B cell (primary cell): ENCODE measurements around the gene OR6B2. TPM values are rescaled to one million over a fixed set of nuclear protein-coding genes. Genes with fewer than 3 reads are reported as not detected.

ENCODE experiments used
- ATAC-seq: fragments of 200-7000 bp; cut with Tn5 transposase; one replicate; pipeline ENCODE4 v1.10.0; 2021; ENCODE audit warnings: low read depth, mild to moderate bottlenecking, moderate number of reproducible peaks, moderate library complexity
- CTCF ChIA-PET: fragments of 350-600 bp; sonication (Branson Sonifier 250); formaldehyde crosslinking; loops from one replicate; lab custom pipeline; 2021; ENCODE audit warnings: antibody characterized with exemption, inconsistent platforms; lab: Charles Lee
- POLR2A ChIA-PET: fragments of 350-600 bp; sonication (Branson Sonifier 250); formaldehyde crosslinking; loops from one replicate; lab custom pipeline; 2021; ENCODE audit warnings: antibody characterized with exemption; lab: Charles Lee
- DNase-seq: peaks from one replicate; pipeline ENCODE4 v3.0.0; 2013
- H2AFZ ChIP-seq: 2 replicates; pipeline ENCODE4 v1.6.1; 2012; ENCODE audit warnings: mild to moderate bottlenecking, low read depth, low read length; ENCODE audit not compliant: insufficient read depth, poor library complexity, severe bottlenecking
- H3K27ac ChIP-seq, 2 donors: 1 replicate in 1 of 2; 2 replicates in 1 of 2; pipeline ENCODE4 v1.5.1; 2012 to 2013; ENCODE audit warnings: low read length in 2 of 2, mild to moderate bottlenecking in 2 of 2, moderate library complexity in 1 of 2
- H3K27me3 ChIP-seq, 4 experiments: fragments of 200-600 bp in 1 of 4; sonication (generic) in 1 of 4; replicated peaks in 1 of 4; 1 replicate in 2 of 4; 2 replicates in 2 of 4; pipeline versions ENCODE4 v1.6.1 to v1.7.0; 2013 to 2016; ENCODE audit warnings: low read length in 3 of 4, mild to moderate bottlenecking in 2 of 4, mixed read lengths in 1 of 4, moderate library complexity in 1 of 4; ENCODE audit not compliant: insufficient read depth in 4 of 4, control insufficient read depth in 3 of 4; ENCODE audit errors: control extremely low read depth in 1 of 4
- H3K36me3 ChIP-seq, 2 experiments: replicated peaks in 1 of 2; 1 replicate in 1 of 2; 2 replicates in 1 of 2; pipeline versions ENCODE4 v1.6.1 to v1.7.1; 2013; ENCODE audit warnings: low read length in 1 of 2; ENCODE audit not compliant: insufficient read depth in 2 of 2, control insufficient read depth in 1 of 2; ENCODE audit errors: control extremely low read depth in 1 of 2, extremely low read depth in 1 of 2
- H3K4me1 ChIP-seq, 2 donors: fragments of 200-600 bp in 1 of 2; sonication (generic) in 1 of 2; 1 replicate in 1 of 2; 2 replicates in 1 of 2; pipeline versions ENCODE4 v1.5.1 to v1.6.1; 2013 to 2017; ENCODE audit warnings: low read length in 2 of 2; ENCODE audit not compliant: control insufficient read depth in 2 of 2, insufficient read depth in 2 of 2
- H3K4me2 ChIP-seq: replicated peaks from 2 replicates; pipeline ENCODE3; 2012; ENCODE audit warnings: mild to moderate bottlenecking, low read depth, low read length; ENCODE audit not compliant: poor library complexity, severe bottlenecking
- H3K4me3 ChIP-seq, 5 experiments: fragments of 200-600 bp in 1 of 5; sonication (generic) in 1 of 5; 1 replicate in 3 of 5; 2 replicates in 2 of 5; pipeline versions ENCODE4 v1.5.1 to v1.7.0; 2011 to 2016; ENCODE audit warnings: low read length in 4 of 5, mild to moderate bottlenecking in 4 of 5, low read depth in 2 of 5, control low read depth in 1 of 5, moderate library complexity in 1 of 5; ENCODE audit not compliant: insufficient read depth in 1 of 5; ENCODE audit errors: control extremely low read depth in 1 of 5, extremely low read depth in 1 of 5
- H3K79me2 ChIP-seq: fragments of 200-600 bp; sonication (generic); one replicate; pipeline ENCODE4 v1.6.0; 2016; ENCODE audit warnings: low read length; ENCODE audit not compliant: control insufficient read depth, insufficient read depth
- H3K9ac ChIP-seq: fragments of 200-600 bp; sonication (generic); 2 replicates; pipeline ENCODE4 v1.6.1; 2017; ENCODE audit warnings: mild to moderate bottlenecking, low read length, moderate library complexity
- H3K9me3 ChIP-seq, 3 donors: one replicate each; pipeline versions ENCODE4 v1.6.1 to v1.7.1; 2013; ENCODE audit warnings: low read length in 2 of 3; ENCODE audit not compliant: control insufficient read depth in 2 of 3, insufficient read depth in 1 of 3; ENCODE audit errors: control extremely low read depth in 1 of 3
- H4K20me1 ChIP-seq: 2 replicates; pipeline ENCODE4 v1.6.0; 2012; ENCODE audit warnings: mild to moderate bottlenecking, low read length; ENCODE audit not compliant: insufficient read depth, control insufficient read depth, poor library complexity, severe bottlenecking
- H3K27ac Mint-ChIP-seq: one replicate; pipeline ENCODE4 v1.8.0; 2021; ENCODE audit warnings: mixed read lengths
- H3K27me3 Mint-ChIP-seq: one replicate; pipeline ENCODE4 v1.8.0; 2021; ENCODE audit warnings: mixed read lengths
- H3K4me1 Mint-ChIP-seq: one replicate; pipeline ENCODE4 v1.8.0; 2021; ENCODE audit warnings: mixed read lengths
- H3K4me3 Mint-ChIP-seq: one replicate; pipeline ENCODE4 v1.8.0; 2021; ENCODE audit warnings: mixed read lengths
- H3K9me3 Mint-ChIP-seq: one replicate; pipeline ENCODE4 v1.8.0; 2022; ENCODE audit warnings: mixed read lengths; ENCODE audit not compliant: insufficient read depth
- EZH2 ChIP-seq: IDR thresholded peaks from 2 replicates; pipeline ENCODE4 v1.6.1; 2012; ENCODE audit warnings: borderline replicate concordance, low read depth, mild to moderate bottlenecking, moderate library complexity, low read length; ENCODE audit not compliant: insufficient read depth, poor library complexity, severe bottlenecking
- WGBS: methylation state at CpG from one replicate; pipeline ENCODE4 v1.1.5; 2013; ENCODE audit warnings: missing lambda C conversion rate; ENCODE audit not compliant: insufficient coverage; 5-methylcytosine and 5-hydroxymethylcytosine counted together
- intact Hi-C: fragments of 100-400 bp; cut with micrococcal nuclease; formaldehyde crosslinking; loops from one replicate; pipeline ENCODE4 v1.10.0; 2022
- polyA plus RNA-seq: library from polyadenylated mRNA; depleted of rRNA; stranded (reverse); fragments of >200 nt; gene quantifications from 2 replicates; pipeline ENCODE4 v1.2.3, GENCODE V29; 2012
- total RNA-seq, 2 donors: library from RNA; stranded (reverse); fragments of 120-200 nt in 1 of 2; gene quantifications; 1 replicate in 1 of 2; 2 replicates in 1 of 2; pipeline versions ENCODE4 v1.2.3 to v1.2.4, GENCODE V29; 2013 to 2022
- TF ChIP-seq, protein P1 (sequence below): fragments of 200-600 bp; IDR thresholded peaks from one replicate; pipeline ENCODE4 v1.8.0; 2022; ENCODE audit warnings: antibody characterized with exemption, mild to moderate bottlenecking

The OR6B2 gene
- total and polyA plus RNA-seq, 2 donors (not counting 1 experiment from before 2014, with no cell fraction given) = not detected

- H3K4me3 ChIP-seq = no peak overlapping the region
- no peaks in the 10 kb centered on the region for H4K20me1 ChIP-seq
- no peak overlapping the region for H3K4me2 ChIP-seq
- Mint-ChIP-seq H3K9me3 (peaks cover 7% of the 10 kb centered on the region), H3K4me1 (no peaks in the 10 kb centered on the region), H3K27me3 (peaks cover 37% of the 10 kb centered on the region), H3K27ac (no peak overlapping the region), H3K4me3 (no peak overlapping the region)
- H3K4me1 ChIP-seq = no peaks in the 10 kb centered on the region
- no peaks in the 10 kb centered on the region for H3K36me3 ChIP-seq
- no peak for DNase-seq
- no peak overlapping the region for H2AFZ ChIP-seq
- H3K9ac ChIP-seq = no peak overlapping the region
- WGBS = no CpG with 5 or more reads among the region's 4 CpGs
- peaks cover 0 to 7% (median 3%) of the 10 kb centered on the region in 4 experiments for H3K27me3 ChIP-seq
- H3K79me2 ChIP-seq = no peaks in the 10 kb centered on the region
- ChIA-PET POLR2A (no interaction called here), CTCF (interaction anchor here (1.0 to 2.8 kb wide), 2 partner anchors 70 to 78 kb away, joined by 3 to 24 read pairs; no protein-coding TSS in a partner anchor)
- intact Hi-C loops = no loop called here
- H3K27ac ChIP-seq = no peak overlapping the region
- ATAC-seq = no peak
- TF ChIP-seq, protein P1, sequence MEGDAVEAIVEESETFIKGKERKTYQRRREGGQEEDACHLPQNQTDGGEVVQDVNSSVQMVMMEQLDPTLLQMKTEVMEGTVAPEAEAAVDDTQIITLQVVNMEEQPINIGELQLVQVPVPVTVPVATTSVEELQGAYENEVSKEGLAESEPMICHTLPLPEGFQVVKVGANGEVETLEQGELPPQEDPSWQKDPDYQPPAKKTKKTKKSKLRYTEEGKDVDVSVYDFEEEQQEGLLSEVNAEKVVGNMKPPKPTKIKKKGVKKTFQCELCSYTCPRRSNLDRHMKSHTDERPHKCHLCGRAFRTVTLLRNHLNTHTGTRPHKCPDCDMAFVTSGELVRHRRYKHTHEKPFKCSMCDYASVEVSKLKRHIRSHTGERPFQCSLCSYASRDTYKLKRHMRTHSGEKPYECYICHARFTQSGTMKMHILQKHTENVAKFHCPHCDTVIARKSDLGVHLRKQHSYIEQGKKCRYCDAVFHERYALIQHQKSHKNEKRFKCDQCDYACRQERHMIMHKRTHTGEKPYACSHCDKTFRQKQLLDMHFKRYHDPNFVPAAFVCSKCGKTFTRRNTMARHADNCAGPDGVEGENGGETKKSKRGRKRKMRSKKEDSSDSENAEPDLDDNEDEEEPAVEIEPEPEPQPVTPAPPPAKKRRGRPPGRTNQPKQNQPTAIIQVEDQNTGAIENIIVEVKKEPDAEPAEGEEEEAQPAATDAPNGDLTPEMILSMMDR = no peak
- TF ChIP-seq EZH2 = no peak
- peaks cover 0 to 4% (median 0%) of the 10 kb centered on the region in 3 donors for H3K9me3 ChIP-seq
These were observed 34.7 kb upstream of the OR6B2 start for GRCh38 chr2:240064898-240065297.

- 17% methylated on average over 2 of the region's 4 CpGs for WGBS
- Histone ChIP-seq H3K4me2 (no peak overlapping the region), H3K4me1 (no peaks in the 10 kb centered on the region), H3K9ac (no peak overlapping the region), H3K27me3 (peaks cover 0 to 6% (median 0%) of the 10 kb centered on the region in 4 experiments), H3K36me3 (no peaks in the 10 kb centered on the region), H2AFZ (no peak overlapping the region), H3K27ac (no peak overlapping the region), H4K20me1 (no peaks in the 10 kb centered on the region), H3K79me2 (no peaks in the 10 kb centered on the region), H3K4me3 (no peak overlapping the region), H3K9me3 (no peaks in the 10 kb centered on the region)
- intact Hi-C loops = no loop called here
- peak; percentile 51 for ATAC-seq
- Mint-ChIP-seq H3K4me3 (no peak overlapping the region), H3K4me1 (no peaks in the 10 kb centered on the region), H3K27ac (no peak overlapping the region), H3K9me3 (no peaks in the 10 kb centered on the region), H3K27me3 (peaks cover 21% of the 10 kb centered on the region)
- peak; percentile 60 for DNase-seq
- POLR2A ChIA-PET = no interaction called here
- no peak for TF ChIP-seq EZH2
- TF ChIP-seq, protein P1 = peak; percentile 68
- CTCF ChIA-PET = interaction anchor here (0.6 to 4.9 kb wide), 11 partner anchors 9 to 378 kb away, joined by 3 to 136 read pairs (median 4); partner anchors contain the start of gene OTOS
These were observed 30.9 kb upstream of the OR6B2 start for GRCh38 chr2:240060977-240061591.
